Measurements from ENCODE around the gene ZNF526.

GRCh38 chr19:42241279-42241678 lies 21.2 kb downstream of the ZNF526 start:
- TF ChIP-seq EP300 (IDR thresholded peaks at IDR 0.05) (no peak), CTCF (IDR thresholded peaks at IDR 0.05) (no peak), POLR2A (IDR thresholded peaks at IDR 0.05) (no peak)

Data from ovary (tissue), 3 donors.